Skeletal muscle tissue (tissue), 4 donors: ENCODE results near the gene IGSF9B. TPM values are rescaled to one million over a fixed set of nuclear protein-coding genes. Genes with fewer than 3 reads are reported as not detected.

ENCODE experiments used
- H3K27ac ChIP-seq: one replicate; pipeline ENCODE4 v1.7.0; 2013; ENCODE audit warnings: mild to moderate bottlenecking, low read depth, low read length, inconsistent platforms
- H3K27me3 ChIP-seq, 3 donors: one replicate each; pipeline ENCODE4 v1.7.0; 2013; ENCODE audit warnings: low read length in 3 of 3; ENCODE audit not compliant: control insufficient read depth in 3 of 3, insufficient read depth in 3 of 3
- H3K36me3 ChIP-seq, 3 donors: one replicate each; pipeline ENCODE4 v1.7.0; 2013; ENCODE audit warnings: low read length in 3 of 3; ENCODE audit not compliant: control insufficient read depth in 3 of 3, insufficient read depth in 3 of 3
- H3K4me1 ChIP-seq, 3 donors: one replicate each; pipeline ENCODE4 v1.7.0; 2013; ENCODE audit warnings: low read length in 3 of 3, mild to moderate bottlenecking in 3 of 3; ENCODE audit not compliant: control insufficient read depth in 3 of 3, insufficient read depth in 3 of 3
- H3K4me3 ChIP-seq, 3 donors: one replicate each; pipeline ENCODE4 v1.7.0; 2013; ENCODE audit warnings: low read length in 3 of 3
- H3K9ac ChIP-seq, 3 donors: one replicate each; pipeline ENCODE4 v1.7.0; 2013; ENCODE audit warnings: low read length in 3 of 3, mild to moderate bottlenecking in 3 of 3, moderate library complexity in 2 of 3, low read depth in 1 of 3
- H3K9me3 ChIP-seq, 3 donors: one replicate each; pipeline ENCODE4 v1.7.0; 2013; ENCODE audit warnings: low read length in 3 of 3; ENCODE audit not compliant: control insufficient read depth in 3 of 3
- total RNA-seq: library from RNA; depleted of rRNA; stranded (reverse); fragments of >200 nt; gene quantifications from one replicate; pipeline ENCODE4 v1.2.3, GENCODE V29; 2014
- donor health status: Osteomylitis.

Gene IGSF9B
- total RNA-seq, 1 donor from 2014 or later: 4.7 TPM

- no peaks in the 10 kb centered on the region for H3K9me3 ChIP-seq
- peaks cover 3 to 26% (median 13%) of the 10 kb centered on the region in 3 donors for H3K36me3 ChIP-seq
- H3K4me1 ChIP-seq: no peaks in the 10 kb centered on the region
- no peak overlapping the region for H3K27ac ChIP-seq
- H3K9ac ChIP-seq: no peak overlapping the region
- H3K4me3 ChIP-seq: no peak overlapping the region
- H3K27me3 ChIP-seq: no peaks in the 10 kb centered on the region
These were observed 50.5 kb downstream of the IGSF9B start for GRCh38 chr11:133906241-133906640.

- H3K4me3 ChIP-seq: no peak overlapping the region
- no peaks in the 10 kb centered on the region for H3K27me3 ChIP-seq
- H3K9ac ChIP-seq: no peak overlapping the region
- H3K36me3 ChIP-seq: peaks cover 5 to 26% (median 13%) of the 10 kb centered on the region in 3 donors
- no peaks in the 10 kb centered on the region for H3K4me1 ChIP-seq
- H3K27ac ChIP-seq: no peak overlapping the region
- no peaks in the 10 kb centered on the region for H3K9me3 ChIP-seq
These were observed 51.1 kb downstream of the IGSF9B start for GRCh38 chr11:133905677-133906156.

GRCh38 chr11:133904818-133905515, 51.8 kb downstream of the IGSF9B start:
- Histone ChIP-seq H3K9me3 (no peaks in the 10 kb centered on the region), H3K27ac (no peak overlapping the region), H3K4me3 (no peak overlapping the region), H3K36me3 (peaks cover 5 to 19% (median 7%) of the 10 kb centered on the region in 3 donors), H3K9ac (no peak overlapping the region), H3K4me1 (no peaks in the 10 kb centered on the region), H3K27me3 (no peaks in the 10 kb centered on the region)

- H3K9ac ChIP-seq: no peak overlapping the region
- H3K27me3 ChIP-seq: no peaks in the 10 kb centered on the region
- H3K27ac ChIP-seq: no peak overlapping the region
- peaks cover 4 to 11% (median 8%) of the 10 kb centered on the region in 3 donors for H3K36me3 ChIP-seq
- no peaks in the 10 kb centered on the region for H3K4me1 ChIP-seq
- H3K4me3 ChIP-seq: no peak overlapping the region
- no peaks in the 10 kb centered on the region for H3K9me3 ChIP-seq
These were observed 52.6 kb downstream of the IGSF9B start for GRCh38 chr11:133903875-133904817.

- Histone ChIP-seq H3K27ac (no peak overlapping the region), H3K9me3 (no peaks in the 10 kb centered on the region), H3K27me3 (no peaks in the 10 kb centered on the region), H3K36me3 (peaks cover 2 to 8% (median 7%) of the 10 kb centered on the region in 3 donors), H3K4me1 (no peaks in the 10 kb centered on the region), H3K9ac (no peak overlapping the region), H3K4me3 (no peak overlapping the region)
These were observed 53.7 kb downstream of the IGSF9B start for GRCh38 chr11:133903056-133903455.

GRCh38 chr11:133902506-133902905, 54.3 kb downstream of the IGSF9B start:
- H3K4me1 ChIP-seq: no peaks in the 10 kb centered on the region
- H3K27ac ChIP-seq: no peak overlapping the region
- peaks cover 2 to 8% (median 7%) of the 10 kb centered on the region in 3 donors for H3K36me3 ChIP-seq
- H3K4me3 ChIP-seq: no peak overlapping the region
- no peaks in the 10 kb centered on the region for H3K27me3 ChIP-seq
- H3K9me3 ChIP-seq: no peaks in the 10 kb centered on the region
- no peak overlapping the region for H3K9ac ChIP-seq

- no peak overlapping the region for H3K27ac ChIP-seq
- H3K4me3 ChIP-seq: no peak overlapping the region
- H3K27me3 ChIP-seq: no peaks in the 10 kb centered on the region
- no peak overlapping the region for H3K9ac ChIP-seq
- H3K4me1 ChIP-seq: no peaks in the 10 kb centered on the region
- H3K9me3 ChIP-seq: no peaks in the 10 kb centered on the region
- peaks cover 2 to 7% (median 6%) of the 10 kb centered on the region in 3 donors for H3K36me3 ChIP-seq
These were observed 54.8 kb downstream of the IGSF9B start for GRCh38 chr11:133901999-133902398.

GRCh38 chr11:133901316-133901715, 55.5 kb downstream of the IGSF9B start:
- Histone ChIP-seq H3K4me1 (no peaks in the 10 kb centered on the region), H3K36me3 (peaks cover 2 to 11% (median 7%) of the 10 kb centered on the region in 3 donors), H3K27me3 (no peaks in the 10 kb centered on the region), H3K9ac (no peak overlapping the region), H3K27ac (no peak overlapping the region), H3K4me3 (no peak overlapping the region), H3K9me3 (no peaks in the 10 kb centered on the region)

GRCh38 chr11:133900176-133901105, 56.3 kb downstream of the IGSF9B start:
- Histone ChIP-seq H3K27ac (no peak overlapping the region), H3K36me3 (peaks cover 2 to 4% (median 4%) of the 10 kb centered on the region in 3 donors), H3K27me3 (no peaks in the 10 kb centered on the region), H3K9me3 (no peaks in the 10 kb centered on the region), H3K4me3 (no peak overlapping the region), H3K9ac (no peak overlapping the region), H3K4me1 (no peaks in the 10 kb centered on the region)
